NCI-H1930 (cell line): ENCODE results near the gene ATXN7L3B.
A peak's percentile ranks its signal among the peaks of the same experiment; 100 is the strongest.
"Not testable (repeated sequence)": the region's sequence is repeated elsewhere in the genome, so short reads cannot be mapped to it uniquely, and the experiment has no call there.

Experiments used
- DNase-seq, 2 experiments: peaks; one replicate each; lab custom pipeline; 2025; lab: John Stamatoyannopoulos, UW

ATXN7L3B gene, protein sequence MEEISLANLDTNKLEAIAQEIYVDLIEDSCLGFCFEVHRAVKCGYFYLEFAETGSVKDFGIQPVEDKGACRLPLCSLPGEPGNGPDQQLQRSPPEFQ

DNA sequence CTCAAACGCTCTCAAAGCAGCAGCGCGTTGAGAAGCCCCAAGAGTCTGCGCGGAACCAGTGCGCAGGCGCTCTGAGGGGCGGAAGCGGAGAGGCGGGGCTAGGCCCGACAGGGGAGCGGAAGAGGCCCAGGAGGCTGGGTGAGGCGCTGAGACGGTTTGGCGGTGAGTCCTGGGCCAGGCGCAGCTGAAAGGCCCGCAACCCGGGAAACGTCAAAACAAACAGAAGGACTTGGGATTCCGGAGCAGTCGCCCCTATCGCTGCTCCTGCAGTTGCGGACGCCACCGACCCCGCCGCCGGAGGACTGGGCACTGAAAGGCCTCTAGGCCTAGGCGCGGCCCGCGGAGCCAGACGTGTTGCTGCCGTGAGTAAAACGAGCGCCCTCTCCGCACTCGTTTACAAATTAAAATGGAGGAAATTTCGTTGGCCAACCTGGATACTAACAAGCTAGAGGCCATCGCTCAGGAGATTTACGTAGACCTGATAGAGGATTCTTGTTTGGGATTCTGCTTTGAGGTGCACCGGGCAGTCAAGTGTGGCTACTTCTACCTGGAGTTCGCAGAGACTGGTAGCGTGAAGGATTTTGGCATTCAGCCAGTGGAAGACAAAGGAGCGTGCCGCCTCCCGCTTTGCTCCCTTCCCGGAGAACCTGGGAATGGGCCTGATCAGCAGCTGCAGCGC is at the start of gene ATXN7L3B:
TSS of gene ATXN7L3B (plus strand) at position 129 of the 679 bp plus-strand sequence. CDS start at position 407, 278 bp downstream.
- DNase-seq = peak; percentile 87 to 90

- DNase-seq = no peak
Observed at GRCh38 chr12:74488134-74488533, 49.5 kb upstream of the ATXN7L3B start.

- DNase-seq = no peak
Observed at GRCh38 chr12:74489543-74489942, 48.1 kb upstream of the ATXN7L3B start.

DNA sequence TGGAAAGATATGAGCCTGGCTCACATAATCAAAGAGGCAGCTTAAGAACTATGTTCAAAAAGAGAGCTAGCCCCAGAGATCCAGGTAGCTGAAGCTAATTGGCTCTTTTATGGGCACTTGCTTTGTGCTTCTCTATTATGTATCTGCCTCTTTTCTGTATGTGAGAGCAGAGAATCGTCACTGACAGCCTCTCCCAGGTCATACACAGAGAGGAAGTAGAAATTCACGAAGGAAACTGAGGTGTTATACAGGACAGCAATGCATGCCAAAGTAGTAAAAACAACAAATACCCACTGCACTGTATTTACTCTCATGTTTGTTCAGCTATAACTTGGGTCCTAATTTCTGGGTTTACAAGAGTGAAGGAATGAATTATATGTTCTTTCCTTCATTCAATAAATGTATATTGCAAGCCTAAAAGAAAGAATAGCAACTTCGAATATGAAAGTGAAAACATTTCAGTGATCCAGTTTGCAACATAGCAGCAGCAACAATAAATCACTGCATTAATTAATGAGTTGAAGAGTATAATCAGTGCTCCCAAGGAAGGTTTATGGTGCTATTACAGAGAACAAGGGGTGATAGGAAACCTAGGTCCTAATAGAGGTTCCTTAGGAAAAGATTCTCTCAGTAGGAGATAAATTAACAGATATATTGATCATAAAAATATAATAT is 47.1 kb upstream of the ATXN7L3B start:
- DNase-seq = no peak

DNA sequence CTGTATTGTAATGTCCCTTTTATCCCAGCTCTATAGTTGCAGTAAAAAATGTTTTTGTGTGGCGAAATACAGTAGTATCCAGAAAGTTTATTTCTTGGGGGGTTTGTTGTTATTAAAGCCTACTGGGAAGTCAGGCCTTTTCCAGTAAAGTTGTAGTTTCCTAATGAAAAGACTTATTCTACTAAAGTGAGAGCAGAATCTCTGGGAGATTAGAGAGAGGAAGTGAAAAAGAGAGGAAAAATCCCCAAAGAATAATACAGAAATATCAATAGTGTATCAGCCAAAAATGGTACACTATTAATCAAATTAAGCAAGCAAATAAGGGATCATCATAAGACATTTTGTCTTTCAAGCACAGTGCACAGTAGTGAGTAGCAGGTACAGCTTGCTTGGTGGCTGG is 46.3 kb upstream of the ATXN7L3B start:
- no peak for DNase-seq

DNA sequence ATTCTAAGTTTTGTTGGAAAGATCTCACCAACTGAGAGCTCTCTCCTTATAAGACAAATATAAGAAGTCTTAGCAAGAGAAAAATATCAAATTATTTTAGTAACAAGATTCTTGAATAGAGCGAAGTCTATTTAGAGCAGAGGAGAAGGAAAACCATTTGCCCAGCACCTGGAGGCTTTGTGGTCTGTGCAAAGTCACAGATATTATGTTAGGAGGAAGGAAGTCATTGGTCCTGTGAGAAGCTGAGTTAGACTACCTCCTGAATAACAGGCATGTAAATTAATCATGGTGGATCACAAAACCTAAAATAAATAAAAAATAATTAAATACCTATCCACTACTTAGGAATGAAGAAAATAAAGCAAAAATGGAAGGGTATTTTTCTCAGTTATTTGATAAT is 38.4 kb upstream of the ATXN7L3B start:
- no peak for DNase-seq

- DNase-seq = not testable (repeated sequence)
Observed at GRCh38 chr12:74508873-74509657, 28.6 kb upstream of the ATXN7L3B start.

DNA sequence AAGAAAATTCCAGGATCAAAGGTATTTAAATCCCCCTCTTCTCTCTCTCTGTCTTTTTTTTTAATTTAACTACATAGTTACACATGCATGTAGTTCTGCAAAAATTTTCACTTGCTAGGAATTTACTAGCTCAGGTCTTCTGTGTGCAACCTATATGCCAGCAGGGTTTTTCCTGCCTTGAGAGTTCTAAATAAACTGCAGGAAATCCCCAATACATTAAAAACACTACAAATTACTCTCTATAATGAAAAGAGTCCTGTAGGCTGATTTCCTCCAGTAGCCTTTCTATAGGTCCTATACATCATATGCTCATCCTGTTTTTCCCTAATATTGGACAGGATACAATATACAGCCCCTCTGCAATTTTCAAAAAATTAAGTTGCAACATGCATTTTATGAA is 27.7 kb upstream of the ATXN7L3B start:
- DNase-seq = no peak

DNA sequence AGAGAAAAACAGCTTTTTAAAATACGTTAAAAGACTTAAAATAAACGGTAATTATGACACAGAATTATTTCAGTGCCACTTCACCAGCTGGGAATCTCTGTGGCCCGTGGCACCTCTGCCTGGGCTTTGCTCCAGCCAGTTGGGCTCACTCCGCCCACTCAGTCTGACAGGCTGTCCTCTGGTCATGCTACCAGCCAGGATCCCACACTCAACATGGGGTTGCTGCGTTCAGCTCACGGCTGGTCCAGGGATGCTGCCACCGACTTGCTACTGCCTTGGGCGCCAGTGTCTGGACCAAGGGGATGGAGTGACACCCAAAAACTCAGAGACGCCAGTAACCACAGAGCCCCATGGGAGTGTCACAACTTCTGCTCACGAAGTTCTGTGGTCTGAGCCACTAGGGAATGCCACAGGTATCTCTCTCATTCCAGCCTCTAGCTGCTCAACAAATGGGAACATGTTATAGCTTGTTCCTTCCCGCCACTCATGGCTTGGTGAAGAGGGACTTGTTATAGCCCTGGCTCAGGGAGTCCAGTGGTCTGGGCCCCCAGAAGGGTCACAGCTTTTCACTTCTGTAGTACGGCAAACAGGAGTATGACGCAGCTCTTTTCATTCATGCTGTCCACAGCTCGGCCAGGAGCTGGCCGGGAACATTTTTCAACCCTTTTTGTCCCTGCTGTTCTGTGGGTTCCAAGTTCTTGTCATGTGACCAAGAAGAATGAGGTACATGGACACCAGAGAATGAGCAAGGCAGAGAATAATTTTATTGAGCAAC is 23.4 kb upstream of the ATXN7L3B start:
- no peak for DNase-seq

- DNase-seq = no peak
Observed at GRCh38 chr12:74515849-74516248, 21.8 kb upstream of the ATXN7L3B start.

DNA sequence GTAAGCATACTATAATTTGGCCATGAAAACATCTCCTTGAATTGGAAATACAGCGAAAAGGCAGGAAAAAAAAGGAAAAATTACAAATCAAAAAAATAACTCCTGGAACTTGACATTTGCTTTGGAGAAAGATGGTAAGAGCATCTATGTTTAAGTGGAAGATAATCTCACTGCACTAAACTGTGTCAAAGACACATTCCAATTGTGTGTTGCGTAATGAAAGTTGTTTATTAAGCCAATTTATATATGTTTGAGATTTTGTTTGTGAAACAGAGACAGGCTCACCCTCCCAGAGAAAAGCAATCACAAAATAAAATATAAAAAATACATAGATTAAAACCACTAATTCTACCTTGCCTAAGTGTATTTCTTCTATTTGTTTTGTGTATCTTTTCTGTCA is 11.1 kb upstream of the ATXN7L3B start:
- DNase-seq = no peak

GRCh38 chr12:74527491-74527890 is 10.1 kb upstream of the ATXN7L3B start:
- DNase-seq = no peak

DNA sequence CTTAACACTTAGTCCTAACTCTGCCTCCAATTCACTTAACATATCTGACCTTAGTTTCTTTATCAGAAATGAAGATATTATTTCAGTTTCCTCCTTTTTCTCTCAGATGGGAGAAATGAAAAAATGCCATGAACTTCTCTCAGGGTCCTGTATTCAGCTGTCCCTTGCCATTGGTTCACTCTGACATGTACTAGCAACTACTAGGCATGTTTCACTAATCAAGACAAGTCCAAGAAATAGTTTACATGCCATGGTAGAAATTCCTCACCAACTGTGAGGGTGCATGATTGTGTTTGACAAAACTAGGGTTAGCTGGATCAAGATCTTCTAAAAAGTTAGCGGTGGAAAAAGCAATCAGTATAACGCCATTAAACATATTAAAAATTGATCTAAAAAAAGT is 7.0 kb upstream of the ATXN7L3B start:
- DNase-seq = no peak

DNA sequence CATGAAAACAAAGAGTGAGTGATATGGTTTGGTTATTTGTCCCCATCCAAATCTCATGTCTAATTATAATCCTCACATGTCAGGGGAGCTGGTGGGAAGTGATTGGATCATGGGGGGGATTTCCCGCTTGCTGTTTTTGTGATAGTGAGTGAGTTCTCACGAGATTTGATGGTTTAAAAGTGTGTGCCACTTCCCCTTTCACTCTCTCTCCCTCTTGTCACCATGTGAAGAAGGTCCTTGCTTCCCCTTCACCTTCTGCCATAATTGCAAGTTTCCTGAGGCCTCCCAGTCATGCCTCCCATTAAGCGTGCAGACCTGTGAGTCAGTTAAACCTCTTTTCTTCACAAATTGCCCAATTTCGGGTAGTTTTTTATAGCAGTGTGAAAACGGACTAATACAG is 2.1 kb upstream of the ATXN7L3B start:
- DNase-seq = no peak

DNA sequence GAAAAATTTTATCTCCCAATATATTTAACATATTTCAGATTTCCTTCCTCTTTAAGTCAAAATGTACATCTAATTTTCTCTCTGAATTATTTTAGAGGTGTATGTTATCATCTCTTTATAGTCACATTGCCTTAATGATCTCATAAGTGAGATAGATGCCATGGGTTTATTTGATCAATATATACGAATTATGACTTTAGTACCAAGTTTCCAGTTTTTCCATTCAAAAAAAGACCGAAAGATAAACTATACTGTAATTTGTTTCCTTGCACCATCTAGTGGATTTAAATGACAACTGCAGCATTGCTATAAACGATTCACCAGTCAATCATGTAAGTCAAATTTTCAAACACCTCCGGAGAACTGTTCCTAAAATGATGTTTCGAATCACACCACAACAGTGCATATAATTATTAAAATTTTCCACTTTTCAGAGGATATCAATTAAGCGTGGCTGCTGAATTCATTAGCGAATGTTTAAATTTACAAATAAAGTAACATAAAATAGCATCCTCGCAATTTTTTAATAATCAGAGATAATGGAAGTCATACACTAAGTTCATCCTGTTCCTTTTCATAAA is 419 bp upstream of the ATXN7L3B start:
- peak; percentile 50 to 52 for DNase-seq

- no peak for DNase-seq
Observed at GRCh38 chr12:74538491-74539258, 1.0 kb downstream of the ATXN7L3B start.

- DNase-seq = no peak
Observed at GRCh38 chr12:74539261-74539660, 1.6 kb downstream of the ATXN7L3B start.

GRCh38 chr12:74539765-74540526 is 2.3 kb downstream of the ATXN7L3B start:
- DNase-seq = no peak

DNA sequence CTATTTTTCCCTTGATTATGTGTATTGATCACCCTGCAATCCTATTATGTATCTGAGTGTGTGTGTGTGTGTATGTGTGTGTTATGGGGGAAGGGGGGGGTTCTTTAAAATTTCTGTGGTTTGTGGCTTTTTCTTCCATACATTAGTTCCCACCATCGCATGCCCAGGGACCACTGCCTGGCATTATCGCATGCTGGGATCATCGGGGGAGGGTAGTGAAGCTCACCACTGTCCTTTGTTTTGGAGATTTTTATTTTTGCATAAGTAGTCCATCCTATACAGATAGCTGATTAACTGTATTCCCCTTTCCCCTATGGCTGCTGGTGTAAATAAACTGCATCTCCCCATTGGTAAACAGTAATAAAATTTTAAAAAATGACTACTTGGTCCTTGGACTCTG is 3.4 kb downstream of the ATXN7L3B start:
- no peak for DNase-seq

- no peak for DNase-seq
Observed at GRCh38 chr12:74547249-74547648, 9.6 kb downstream of the ATXN7L3B start.
